ENCODE results near the gene BCL11B. TPM values are rescaled to one million over a fixed set of nuclear protein-coding genes. Genes with fewer than 3 reads are reported as not detected.

Gene BCL11B
- total and polyA plus RNA-seq, 2 donors from 2014 or later = 0.13 to 3.3 TPM

DNA sequence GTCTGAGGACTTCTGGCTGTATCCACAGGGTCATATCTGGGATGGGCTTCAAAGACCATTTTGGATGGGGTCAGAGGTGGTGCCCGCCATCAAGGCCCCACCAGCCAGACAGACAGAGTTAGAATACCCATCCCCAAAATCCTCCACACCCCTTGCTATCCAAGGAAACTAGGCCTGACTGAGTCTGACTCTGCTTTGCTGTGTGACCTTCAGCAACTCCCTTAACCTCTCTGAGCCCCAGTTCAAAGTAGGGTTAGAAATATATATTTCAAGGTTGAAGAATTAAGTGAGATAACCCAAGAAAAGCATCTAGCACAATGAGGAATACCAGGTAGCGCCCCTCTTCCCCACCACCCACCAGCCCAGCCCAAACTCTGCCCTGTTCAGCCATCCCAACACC, 20.3 kb downstream of the BCL11B start:
- no peaks in the 10 kb centered on the region for H3K36me3 ChIP-seq (ENCODE audit: control insufficient read depth in 2 of 3, insufficient read depth in 3 of 3, low read length in 3 of 3)
- FAIRE-seq = no peak
- no peaks in the 10 kb centered on the region for H3K9me3 ChIP-seq (ENCODE audit: control insufficient read depth in 2 of 3, insufficient read depth in 1 of 3, low read length in 3 of 3)
- intact Hi-C loops (cut with DNase I) = no loop called here
- H3K4me1 ChIP-seq (ENCODE audit: control insufficient read depth in 2 of 3, insufficient read depth in 2 of 3, low read depth in 1 of 3, low read length in 3 of 3) = no peaks in the 10 kb centered on the region
- TF ChIP-seq, protein P1, sequence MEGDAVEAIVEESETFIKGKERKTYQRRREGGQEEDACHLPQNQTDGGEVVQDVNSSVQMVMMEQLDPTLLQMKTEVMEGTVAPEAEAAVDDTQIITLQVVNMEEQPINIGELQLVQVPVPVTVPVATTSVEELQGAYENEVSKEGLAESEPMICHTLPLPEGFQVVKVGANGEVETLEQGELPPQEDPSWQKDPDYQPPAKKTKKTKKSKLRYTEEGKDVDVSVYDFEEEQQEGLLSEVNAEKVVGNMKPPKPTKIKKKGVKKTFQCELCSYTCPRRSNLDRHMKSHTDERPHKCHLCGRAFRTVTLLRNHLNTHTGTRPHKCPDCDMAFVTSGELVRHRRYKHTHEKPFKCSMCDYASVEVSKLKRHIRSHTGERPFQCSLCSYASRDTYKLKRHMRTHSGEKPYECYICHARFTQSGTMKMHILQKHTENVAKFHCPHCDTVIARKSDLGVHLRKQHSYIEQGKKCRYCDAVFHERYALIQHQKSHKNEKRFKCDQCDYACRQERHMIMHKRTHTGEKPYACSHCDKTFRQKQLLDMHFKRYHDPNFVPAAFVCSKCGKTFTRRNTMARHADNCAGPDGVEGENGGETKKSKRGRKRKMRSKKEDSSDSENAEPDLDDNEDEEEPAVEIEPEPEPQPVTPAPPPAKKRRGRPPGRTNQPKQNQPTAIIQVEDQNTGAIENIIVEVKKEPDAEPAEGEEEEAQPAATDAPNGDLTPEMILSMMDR (IDR thresholded peaks at IDR 0.05; ENCODE audit: borderline replicate concordance, extremely low read depth, insufficient read depth) = no peak
- DNase-seq = no peak
- no peak overlapping the region for H3K9ac ChIP-seq (ENCODE audit: low read length in 3 of 3)
- H3K27ac ChIP-seq (ENCODE audit: low read depth in 2 of 2, low read length in 2 of 2) = no peak overlapping the region
- H3K27me3 ChIP-seq (ENCODE audit: control insufficient read depth, insufficient read depth, low read length) = peaks cover 8% of the 10 kb centered on the region
- H3K4me3 ChIP-seq (ENCODE audit: low read length in 3 of 3) = no peak overlapping the region

DNA sequence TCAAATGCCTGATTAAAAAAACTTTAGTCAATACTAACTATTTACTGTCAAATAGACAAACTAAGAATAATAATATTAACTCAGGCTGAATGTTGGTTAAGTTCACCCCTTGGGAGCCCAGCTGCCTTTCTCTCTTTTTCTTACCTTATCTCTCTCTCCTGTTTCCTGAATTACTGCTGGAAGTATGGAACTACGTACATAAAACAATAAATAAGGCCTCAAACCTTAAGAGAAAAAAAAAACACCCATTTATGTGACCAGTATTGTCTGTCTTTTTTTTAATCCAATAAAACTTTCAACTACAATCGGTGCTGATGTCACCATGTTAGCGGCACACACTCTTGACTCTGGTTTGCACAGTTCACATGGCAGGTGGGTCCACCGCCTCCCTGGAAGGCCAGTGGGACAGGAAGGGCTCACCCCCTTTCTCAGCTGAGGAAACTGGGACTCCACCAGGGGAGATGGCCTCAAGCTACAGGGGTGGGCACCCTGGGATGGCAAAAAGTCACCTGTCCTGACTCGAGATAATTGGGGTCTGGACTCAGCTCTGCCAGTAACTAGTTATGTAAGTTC, 21.3 kb downstream of the BCL11B start:
- Histone ChIP-seq H3K4me1 (ENCODE audit: control insufficient read depth in 2 of 3, insufficient read depth in 2 of 3, low read depth in 1 of 3, low read length in 3 of 3) (peaks cover 0 to 2% (median 0%) of the 10 kb centered on the region in 3 donors), H3K36me3 (ENCODE audit: control insufficient read depth in 2 of 3, insufficient read depth in 3 of 3, low read length in 3 of 3) (no peaks in the 10 kb centered on the region), H3K27ac (ENCODE audit: low read depth in 2 of 2, low read length in 2 of 2) (no peak overlapping the region), H3K9ac (ENCODE audit: low read length in 3 of 3) (no peak overlapping the region), H3K27me3 (ENCODE audit: control insufficient read depth, insufficient read depth, low read length) (peaks cover 8% of the 10 kb centered on the region), H3K9me3 (ENCODE audit: control insufficient read depth in 2 of 3, insufficient read depth in 1 of 3, low read length in 3 of 3) (no peaks in the 10 kb centered on the region), H3K4me3 (ENCODE audit: low read length in 3 of 3) (no peak overlapping the region)
- DNase-seq = no peak
- FAIRE-seq = no peak
- TF ChIP-seq, protein P1 (IDR thresholded peaks at IDR 0.05; ENCODE audit: borderline replicate concordance, extremely low read depth, insufficient read depth) = no peak
- intact Hi-C loops (cut with DNase I) = no loop called here

DNA sequence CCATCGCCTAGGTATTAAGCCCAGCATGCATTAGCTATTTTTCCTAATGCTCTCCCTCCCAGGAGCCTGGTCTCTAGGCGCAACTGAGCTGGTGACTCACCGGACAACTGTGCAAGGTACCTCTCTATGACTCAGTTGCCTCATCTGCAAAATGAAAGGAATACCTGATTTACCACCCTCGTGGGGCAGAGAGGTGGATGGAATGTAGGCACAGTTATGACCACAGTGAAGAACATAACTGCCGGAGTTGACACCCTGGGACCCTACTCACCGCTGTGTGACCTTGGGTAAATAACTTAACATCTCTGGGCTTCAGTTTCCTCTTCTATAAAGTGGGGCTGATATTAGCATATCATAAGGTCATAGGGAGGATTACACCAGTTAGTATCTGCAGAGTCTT, 22.6 kb downstream of the BCL11B start:
- Histone ChIP-seq H3K9ac (ENCODE audit: low read length in 3 of 3) (no peak overlapping the region), H3K27me3 (ENCODE audit: control insufficient read depth, insufficient read depth, low read length) (peaks cover 8% of the 10 kb centered on the region), H3K27ac (ENCODE audit: low read depth in 2 of 2, low read length in 2 of 2) (no peak overlapping the region), H3K9me3 (ENCODE audit: control insufficient read depth in 2 of 3, insufficient read depth in 1 of 3, low read length in 3 of 3) (no peaks in the 10 kb centered on the region), H3K4me1 (ENCODE audit: control insufficient read depth in 2 of 3, insufficient read depth in 2 of 3, low read depth in 1 of 3, low read length in 3 of 3) (peaks cover 0 to 2% (median 0%) of the 10 kb centered on the region in 3 donors), H3K36me3 (ENCODE audit: control insufficient read depth in 2 of 3, insufficient read depth in 3 of 3, low read length in 3 of 3) (no peaks in the 10 kb centered on the region), H3K4me3 (ENCODE audit: low read length in 3 of 3) (no peak overlapping the region)
- DNase-seq = no peak
- intact Hi-C loops (cut with DNase I) = no loop called here
- FAIRE-seq = no peak
- TF ChIP-seq, protein P1 (IDR thresholded peaks at IDR 0.05; ENCODE audit: borderline replicate concordance, extremely low read depth, insufficient read depth) = no peak

DNA sequence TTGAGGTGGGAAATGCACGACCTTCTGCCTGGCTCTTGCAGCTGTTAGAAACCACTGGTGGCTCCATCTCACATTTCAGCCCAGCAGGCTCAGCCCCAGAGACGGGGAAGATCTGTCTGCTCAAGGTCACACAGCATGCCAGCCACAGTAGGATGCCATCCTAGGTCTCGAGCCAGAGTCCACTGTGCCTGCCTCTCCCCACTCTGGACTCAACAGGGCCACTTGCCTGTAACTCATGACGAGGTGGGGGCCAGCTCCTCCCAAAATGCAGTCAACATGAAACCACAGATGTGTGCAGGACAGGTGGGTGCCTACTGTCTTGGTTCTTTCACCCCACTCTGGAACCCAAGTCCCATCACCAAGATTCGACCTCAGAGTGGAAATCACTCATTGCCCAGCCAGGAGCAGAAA, 23.2 kb downstream of the BCL11B start:
- no peak overlapping the region for H3K9ac ChIP-seq (ENCODE audit: low read length in 3 of 3)
- H3K4me1 ChIP-seq (ENCODE audit: control insufficient read depth in 2 of 3, insufficient read depth in 2 of 3, low read depth in 1 of 3, low read length in 3 of 3) = peaks cover 0 to 2% (median 0%) of the 10 kb centered on the region in 3 donors
- intact Hi-C loops (cut with DNase I) = no loop called here
- FAIRE-seq (no peak), DNase-seq (no peak)
- H3K4me3 ChIP-seq (ENCODE audit: low read length in 3 of 3) = no peak overlapping the region
- TF ChIP-seq, protein P1 (IDR thresholded peaks at IDR 0.05; ENCODE audit: borderline replicate concordance, extremely low read depth, insufficient read depth) = no peak
- peaks cover 8% of the 10 kb centered on the region for H3K27me3 ChIP-seq (ENCODE audit: control insufficient read depth, insufficient read depth, low read length)
- H3K36me3 ChIP-seq (ENCODE audit: control insufficient read depth in 2 of 3, insufficient read depth in 3 of 3, low read length in 3 of 3) = no peaks in the 10 kb centered on the region
- no peaks in the 10 kb centered on the region for H3K9me3 ChIP-seq (ENCODE audit: control insufficient read depth in 2 of 3, insufficient read depth in 1 of 3, low read length in 3 of 3)
- H3K27ac ChIP-seq (ENCODE audit: low read depth in 2 of 2, low read length in 2 of 2) = no peak overlapping the region
